Gastrocnemius medialis (tissue), 4 donors: ENCODE results near the gene NUAK2. TPM values are rescaled to one million over a fixed set of nuclear protein-coding genes. Genes with fewer than 3 reads are reported as not detected.

Source experiments
- ATAC-seq, 2 donors: fragments of 150-250 bp; one replicate each; pipeline ENCODE4 v1.9.1; 2016
- DNase-seq, 2 donors: peaks; one replicate each; pipeline ENCODE4 v3.0.0-alpha.2; 2019
- H3K27ac ChIP-seq, 4 donors: fragments of 200-600 bp; sonication (generic); 1 replicate in 1 of 4; 2 replicates in 3 of 4; pipeline ENCODE4 v1.5.1; 2016 to 2018; ENCODE audit warnings: mild to moderate bottlenecking in 2 of 4, moderate library complexity in 1 of 4
- H3K27me3 ChIP-seq, 3 donors: fragments of 200-600 bp; sonication (generic) in 2 of 3; 1 replicate in 1 of 3; 2 replicates in 2 of 3; pipeline versions ENCODE4 v1.5.1 to v1.6.0; 2016 to 2019; ENCODE audit warnings: mild to moderate bottlenecking in 1 of 3, moderate library complexity in 1 of 3
- H3K36me3 ChIP-seq, 2 donors: fragments of 200-600 bp; sonication (generic) in 1 of 2; one replicate each; pipeline ENCODE4 v1.5.1; 2017 to 2018
- H3K4me1 ChIP-seq, 2 donors: fragments of 200-600 bp; sonication (generic) in 1 of 2; one replicate each; pipeline ENCODE4 v1.5.1; 2016 to 2017; ENCODE audit warnings: mild to moderate bottlenecking in 2 of 2
- H3K4me3 ChIP-seq, 4 donors: fragments of 200-600 bp; sonication (generic) in 3 of 4; 1 replicate in 1 of 4; 2 replicates in 3 of 4; pipeline ENCODE4 v1.5.1; 2016 to 2019; ENCODE audit warnings: mild to moderate bottlenecking in 2 of 4
- H3K9me3 ChIP-seq, 3 donors: fragments of 200-600 bp; sonication (generic) in 2 of 3; 1 replicate in 1 of 3; 2 replicates in 2 of 3; pipeline ENCODE4 v1.5.1; 2016 to 2019
- CTCF ChIP-seq, 5 experiments: fragments of 450-650 bp in 3 of 5; fragments of 200-600 bp in 2 of 5; sonication (generic) in 2 of 5; IDR thresholded peaks in 4 of 5; conservative IDR thresholded peaks in 1 of 5; 1 replicate in 4 of 5; 2 replicates in 1 of 5; pipeline ENCODE4 v1.5.1; 2016 to 2019; ENCODE audit warnings: antibody characterized with exemption in 5 of 5, mild to moderate bottlenecking in 3 of 5, moderate library complexity in 3 of 5
- POLR2A ChIP-seq, 2 donors: fragments of 450-650 bp; IDR thresholded peaks; one replicate each; pipeline ENCODE4 v1.6.1; 2017; ENCODE audit warnings: antibody characterized with exemption in 2 of 2, mild to moderate bottlenecking in 2 of 2, moderate library complexity in 2 of 2
- in situ Hi-C, 4 donors: fragments of 200-750 bp; cut with MboI; loops; one replicate each; pipeline versions ENCODE4 v1.15.0 to v1.8.0; 2017; ENCODE audit warnings: low sequenced_read_pairs in 4 of 4
- intact Hi-C: fragments of 100-400 bp; cut with DNase I; formaldehyde crosslinking; loops from one replicate; pipeline ENCODE4 v1.15.1; 2023; ENCODE audit warnings: low total_unique reads
- total RNA-seq, 4 donors: library from RNA; depleted of rRNA; stranded (reverse); fragments of >200 nt; gene quantifications; one replicate each; pipeline versions ENCODE4 v1.1.0 to v1.2.3, GENCODE V29; 2016

NUAK2 gene
- total RNA-seq, 4 donors from 2014 or later = 0.42 to 1.9 (median 0.58) TPM

DNA sequence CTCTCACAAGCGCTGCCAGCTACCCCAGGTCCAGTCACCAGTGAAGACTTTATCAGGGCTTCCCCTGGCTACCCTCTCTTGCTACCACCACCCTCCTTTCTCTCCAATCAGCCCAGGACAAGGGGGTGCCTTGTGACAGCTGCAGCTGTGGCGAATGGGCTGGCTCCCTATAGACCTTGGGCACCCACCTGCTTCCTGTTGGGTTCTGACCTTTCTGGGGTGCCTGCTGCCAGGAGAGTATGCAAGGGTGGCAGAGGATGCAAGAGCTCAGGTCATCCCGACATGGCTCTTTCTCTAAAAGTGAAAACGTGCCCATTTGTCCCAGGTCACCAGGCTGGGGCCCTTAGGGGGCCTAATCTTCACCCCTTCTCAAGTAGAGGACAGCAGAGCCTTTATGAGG is 28.6 kb upstream of the NUAK2 start:
- in situ Hi-C loops (loop anchor here in 2 of 4 donors (10.0 kb wide), 2 partner anchors 135 to 175 kb away; no protein-coding TSS in a partner anchor), intact Hi-C loops (loop anchor here (5.0 to 10.0 kb wide), 2 partner anchors 135 to 172 kb away; no protein-coding TSS in a partner anchor)
- DNase-seq = no peak
- Histone ChIP-seq H3K36me3 (no peaks in the 10 kb centered on the region), H3K27me3 (peaks cover 8 to 18% (median 17%) of the 10 kb centered on the region in 3 donors), H3K4me3 (no peak overlapping the region), H3K27ac (no peak overlapping the region), H3K4me1 (no peaks in the 10 kb centered on the region), H3K9me3 (no peaks in the 10 kb centered on the region)
- ATAC-seq = no peak
- TF ChIP-seq CTCF (IDR thresholded peaks at IDR 0.05 in 4 of 5, conservative IDR thresholded peaks at IDR 0.05 in 1 of 5) (no peak), POLR2A (IDR thresholded peaks at IDR 0.05) (no peak)

DNA sequence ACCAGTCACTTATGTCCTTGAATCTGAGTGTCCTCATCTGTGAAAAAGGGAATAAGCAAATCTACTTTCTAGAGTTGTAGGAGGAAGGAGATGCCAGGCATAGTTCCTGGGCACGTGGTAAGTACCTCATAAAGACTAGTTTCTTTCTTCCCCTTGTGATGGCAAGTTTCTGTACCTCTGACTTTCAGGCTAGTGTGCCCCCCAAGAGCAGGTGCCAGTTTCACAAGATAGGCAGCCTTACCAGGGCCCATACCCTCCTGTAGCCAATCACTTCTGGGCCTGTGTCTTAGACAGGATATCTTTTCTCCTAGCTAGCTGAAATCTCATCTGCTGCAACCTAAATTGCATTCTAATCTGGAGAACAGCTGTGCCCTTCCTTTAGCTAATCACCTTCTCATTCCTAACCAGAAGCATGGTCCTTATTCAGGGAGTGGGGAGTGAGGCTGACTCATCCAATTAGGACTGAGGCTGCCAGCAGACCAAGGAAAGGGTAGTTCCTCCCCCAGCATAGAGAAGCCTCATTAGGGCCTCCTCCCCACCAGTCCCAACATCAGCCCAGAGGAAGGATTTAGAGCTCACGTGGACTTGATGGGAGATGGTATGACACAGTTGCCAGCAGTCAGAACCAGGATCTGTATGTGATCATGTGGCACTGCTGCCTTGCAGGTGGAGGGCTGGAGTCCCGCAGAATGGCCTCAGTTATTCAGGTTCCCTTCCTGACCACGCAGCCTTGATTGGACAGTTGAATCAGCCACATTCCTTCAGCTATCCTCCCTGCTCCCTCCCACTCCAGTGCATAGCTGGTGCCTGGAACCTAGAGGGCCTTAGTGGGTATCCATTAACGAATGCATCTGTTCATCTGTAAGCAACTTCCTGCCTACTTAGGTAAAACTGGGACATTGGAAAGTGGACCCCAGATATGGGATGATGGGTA is 27.3 kb upstream of the NUAK2 start:
- TF ChIP-seq POLR2A (IDR thresholded peaks at IDR 0.05) = no peak
- TF ChIP-seq CTCF (IDR thresholded peaks at IDR 0.05 in 4 of 5, conservative IDR thresholded peaks at IDR 0.05 in 1 of 5) = no peak
- no peak for DNase-seq
- H3K4me3 ChIP-seq = no peak overlapping the region
- ATAC-seq = no peak
- H3K27ac ChIP-seq = no peak overlapping the region
- peaks cover 6 to 7% of the 10 kb centered on the region in 2 donors for H3K4me1 ChIP-seq
- in situ Hi-C loops = no loop called here
- no peaks in the 10 kb centered on the region for H3K36me3 ChIP-seq
- H3K9me3 ChIP-seq = no peaks in the 10 kb centered on the region
- H3K27me3 ChIP-seq = peaks cover 21 to 31% (median 29%) of the 10 kb centered on the region in 3 donors
- intact Hi-C loops = no loop called here

DNA sequence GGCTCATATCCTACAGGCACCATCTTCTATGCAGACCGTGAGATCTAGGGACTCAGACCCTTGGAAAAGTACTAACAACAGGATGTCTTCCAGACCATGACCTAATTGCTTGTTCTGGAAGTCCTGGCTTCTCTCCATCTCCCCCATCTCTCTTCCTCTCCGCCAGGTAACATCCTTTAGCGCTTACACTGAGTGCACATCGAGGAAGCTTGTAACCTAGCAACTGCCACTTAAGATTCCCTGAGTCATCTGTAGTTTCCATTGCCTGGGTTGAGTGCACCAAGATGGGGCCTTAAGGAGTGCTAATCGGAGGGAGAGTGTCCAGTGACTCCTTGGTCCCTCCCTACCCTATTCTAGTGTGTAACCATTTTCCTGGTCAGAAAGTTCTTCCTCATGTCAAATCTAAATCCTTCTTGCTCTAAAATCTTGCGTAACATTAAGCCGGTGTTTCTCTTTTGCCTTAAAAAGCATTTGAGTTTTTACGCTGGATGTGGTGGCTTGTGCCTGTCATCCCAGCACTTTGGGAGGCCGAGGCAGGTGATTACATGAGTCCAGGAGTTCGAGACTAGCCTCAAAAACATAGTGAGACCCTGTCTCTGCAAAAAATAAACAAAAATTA is 25.5 kb upstream of the NUAK2 start:
- H3K9me3 ChIP-seq = no peaks in the 10 kb centered on the region
- peaks cover 9 to 11% of the 10 kb centered on the region in 2 donors for H3K4me1 ChIP-seq
- TF ChIP-seq POLR2A (IDR thresholded peaks at IDR 0.05) (no peak), CTCF (IDR thresholded peaks at IDR 0.05 in 4 of 5, conservative IDR thresholded peaks at IDR 0.05 in 1 of 5) (no peak)
- ATAC-seq = no peak
- in situ Hi-C loops = no loop called here
- DNase-seq = no peak
- H3K4me3 ChIP-seq = no peak overlapping the region
- peaks cover 31 to 41% (median 40%) of the 10 kb centered on the region in 3 donors for H3K27me3 ChIP-seq
- no peak overlapping the region for H3K27ac ChIP-seq
- no peaks in the 10 kb centered on the region for H3K36me3 ChIP-seq
- intact Hi-C loops = no loop called here

GRCh38 chr1:205345761-205346160 is 24.2 kb upstream of the NUAK2 start:
- intact Hi-C loops (no loop called here), in situ Hi-C loops (no loop called here)
- DNase-seq (no peak), ATAC-seq (no peak)
- H3K36me3 ChIP-seq = no peaks in the 10 kb centered on the region
- H3K9me3 ChIP-seq = no peaks in the 10 kb centered on the region
- TF ChIP-seq CTCF (IDR thresholded peaks at IDR 0.05 in 4 of 5, conservative IDR thresholded peaks at IDR 0.05 in 1 of 5) (no peak), POLR2A (IDR thresholded peaks at IDR 0.05) (no peak)
- H3K4me3 ChIP-seq = no peak overlapping the region
- peaks cover 31 to 41% (median 40%) of the 10 kb centered on the region in 3 donors for H3K27me3 ChIP-seq
- H3K4me1 ChIP-seq = peaks cover 9 to 11% of the 10 kb centered on the region in 2 donors
- no peak overlapping the region for H3K27ac ChIP-seq
